ENCODE results near the gene SSR1.

GRCh38 chr6:7311176-7311575 lies 1.8 kb downstream of the SSR1 start:
- TF ChIP-seq CTCF (IDR thresholded peaks at IDR 0.05) (no peak), POLR2A (IDR thresholded peaks at IDR 0.05) (no peak)

Data from esophagus squamous epithelium (tissue), 4 donors.